ENCODE results near the gene OTX1.
A peak's percentile ranks its signal among the peaks of the same experiment; 100 is the strongest.

The OTX1 gene

GRCh38 chr2:63046961-63047320 lies 3.7 kb upstream of the OTX1 start:
- H3K4me3 ChIP-seq (ENCODE audit: low read depth, low read length) = peak overlapping the region; percentile 33

- H3K4me3 ChIP-seq (ENCODE audit: low read depth, low read length) = peak overlapping the region; percentile 33
Observed at GRCh38 chr2:63047321-63048279, 3.0 kb upstream of the OTX1 start.

- peak overlapping the region; percentile 18 for H3K4me3 ChIP-seq (ENCODE audit: low read depth, low read length)
Observed at GRCh38 chr2:63048367-63049171, 2.1 kb upstream of the OTX1 start.

GRCh38 chr2:63049211-63049969 lies 1.2 kb upstream of the OTX1 start:
- peak overlapping the region; percentile 43 for H3K4me3 ChIP-seq (ENCODE audit: low read depth, low read length)

DNA sequence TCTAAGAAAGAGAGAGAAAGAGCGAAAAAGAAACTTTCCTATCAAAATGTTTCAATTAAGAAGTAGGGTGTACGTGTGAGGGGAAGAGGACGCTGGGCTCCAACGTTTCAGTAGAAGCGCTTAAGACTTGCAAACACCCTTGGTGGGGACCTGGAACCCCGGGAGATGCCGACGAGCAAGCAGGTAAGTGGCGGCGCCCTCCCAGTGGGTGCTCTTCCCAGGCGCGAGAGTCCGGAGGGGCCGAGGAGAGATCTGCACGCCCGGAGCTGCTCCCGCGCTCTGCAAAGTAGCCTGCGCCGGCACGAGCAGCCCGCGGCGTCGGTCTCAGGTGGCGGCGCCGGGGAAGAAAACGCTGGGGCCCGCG lies 678 bp upstream of the OTX1 start:
- H3K4me3 ChIP-seq (ENCODE audit: low read depth, low read length) = peak overlapping the region; percentile 43

- peak overlapping the region; percentile 57 for H3K4me3 ChIP-seq (ENCODE audit: low read depth, low read length)
Observed at GRCh38 chr2:63051042-63051794, 588 bp downstream of the OTX1 start.

GRCh38 chr2:63051795-63052333 lies 1.2 kb downstream of the OTX1 start:
- H3K4me3 ChIP-seq (ENCODE audit: low read depth, low read length) = no peak overlapping the region

- H3K4me3 ChIP-seq (ENCODE audit: low read depth, low read length) = no peak overlapping the region
Observed at GRCh38 chr2:63052411-63053080, 1.9 kb downstream of the OTX1 start.

DNA sequence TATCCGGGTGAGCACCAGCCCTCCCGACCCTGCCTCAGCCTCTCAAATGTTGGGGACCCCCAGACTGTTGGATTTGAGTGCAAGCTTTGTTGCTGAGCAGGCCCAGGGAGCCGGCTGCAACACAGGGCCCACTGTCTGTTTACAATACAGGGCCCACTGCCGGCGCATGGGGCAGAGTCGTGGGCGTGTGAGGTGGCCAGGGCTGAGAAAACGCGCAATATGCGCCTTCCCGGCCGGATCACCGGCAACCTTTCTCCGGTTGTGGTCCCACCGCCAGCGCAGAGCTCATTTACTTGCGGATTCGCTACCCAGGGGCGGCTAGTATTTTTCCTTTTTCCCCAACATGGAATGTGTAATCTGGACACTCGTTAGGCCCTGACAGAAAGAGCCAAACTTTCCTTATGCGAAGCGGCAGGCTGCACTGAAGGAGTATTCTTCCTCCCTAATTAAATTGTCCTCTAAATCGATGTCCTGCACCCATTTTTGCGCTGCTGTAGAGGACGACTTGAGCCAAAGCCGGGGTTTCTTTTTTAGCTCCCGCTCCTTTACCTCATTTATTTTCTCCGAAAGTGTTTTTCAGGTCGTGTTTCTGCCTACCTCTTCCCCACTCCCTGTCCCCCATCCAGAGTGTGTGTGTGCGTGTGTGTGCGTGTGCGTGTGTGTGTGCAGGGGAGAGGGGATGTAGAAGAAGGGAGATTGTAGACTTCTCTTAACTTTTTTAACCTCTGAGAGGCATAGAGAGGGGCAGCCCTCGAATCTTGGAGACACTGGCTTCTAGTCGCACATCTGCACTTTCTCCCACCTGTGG lies 2.7 kb downstream of the OTX1 start:
- H3K4me3 ChIP-seq (ENCODE audit: low read depth, low read length) = no peak overlapping the region

DNA sequence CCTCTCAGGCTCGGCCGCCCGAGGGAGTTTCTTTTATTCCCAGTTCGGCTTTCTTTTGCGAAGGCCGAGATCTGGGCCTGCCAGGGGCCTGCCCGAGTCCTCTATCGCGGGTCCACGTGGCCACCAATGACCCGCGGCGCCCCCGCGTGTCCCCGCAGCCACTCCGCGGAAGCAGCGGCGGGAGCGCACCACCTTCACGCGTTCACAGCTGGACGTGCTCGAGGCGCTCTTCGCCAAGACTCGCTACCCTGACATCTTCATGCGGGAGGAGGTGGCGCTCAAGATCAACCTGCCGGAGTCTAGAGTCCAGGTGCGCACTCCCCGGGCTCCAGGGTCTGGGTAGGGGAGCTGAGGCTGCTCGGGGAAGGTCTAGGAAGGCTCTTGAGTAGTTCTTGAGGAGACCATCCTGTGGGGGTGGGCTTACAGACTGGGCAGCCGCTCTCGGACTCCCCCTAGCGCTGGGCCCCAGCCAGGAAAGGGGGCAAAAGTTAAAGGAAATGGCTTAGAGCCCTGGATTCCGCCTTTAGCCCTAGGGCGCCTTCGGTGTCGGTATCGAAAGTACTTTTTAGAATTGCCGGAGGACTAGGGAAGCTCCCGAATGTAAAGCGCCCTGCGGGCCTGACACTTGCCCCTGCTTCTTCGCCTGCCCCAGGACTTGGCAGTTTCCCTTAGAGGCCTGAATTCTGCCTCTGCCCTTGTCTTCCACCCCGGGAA lies 3.4 kb downstream of the OTX1 start:
- H3K4me3 ChIP-seq (ENCODE audit: low read depth, low read length) = no peak overlapping the region

GRCh38 chr2:63054841-63055225 lies 4.2 kb downstream of the OTX1 start:
- H3K4me3 ChIP-seq (ENCODE audit: low read depth, low read length) = no peak overlapping the region

DNA sequence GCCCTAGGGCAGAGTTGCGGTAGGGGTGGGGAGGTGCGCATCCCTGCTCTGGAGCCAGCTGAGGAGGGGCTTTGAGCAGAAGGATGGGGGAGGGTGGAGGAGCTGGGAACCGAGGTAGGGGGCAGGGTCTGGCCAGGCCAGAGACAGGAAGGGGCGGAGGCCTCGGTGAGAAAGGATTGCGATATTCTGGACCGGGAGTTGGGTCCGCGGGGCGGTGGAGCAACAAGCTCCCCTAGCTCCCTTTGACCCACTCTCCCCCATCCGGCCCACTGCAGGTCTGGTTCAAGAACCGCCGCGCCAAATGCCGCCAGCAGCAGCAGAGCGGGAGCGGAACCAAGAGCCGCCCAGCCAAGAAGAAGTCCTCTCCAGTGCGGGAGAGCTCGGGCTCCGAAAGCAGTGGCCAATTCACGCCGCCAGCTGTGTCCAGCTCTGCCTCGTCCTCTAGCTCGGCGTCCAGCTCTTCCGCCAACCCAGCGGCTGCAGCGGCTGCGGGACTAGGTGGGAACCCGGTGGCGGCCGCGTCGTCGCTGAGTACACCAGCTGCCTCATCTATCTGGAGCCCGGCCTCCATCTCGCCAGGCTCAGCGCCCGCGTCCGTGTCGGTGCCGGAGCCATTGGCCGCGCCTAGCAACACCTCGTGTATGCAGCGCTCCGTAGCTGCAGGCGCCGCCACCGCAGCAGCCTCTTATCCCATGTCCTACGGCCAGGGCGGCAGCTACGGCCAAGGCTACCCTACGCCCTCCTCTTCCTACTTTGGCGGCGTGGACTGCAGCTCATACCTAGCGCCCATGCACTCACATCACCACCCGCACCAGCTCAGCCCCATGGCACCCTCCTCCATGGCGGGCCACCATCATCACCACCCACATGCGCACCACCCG lies 4.8 kb downstream of the OTX1 start:
- peak overlapping the region; percentile 20 for H3K4me3 ChIP-seq (ENCODE audit: low read depth, low read length)

DNA sequence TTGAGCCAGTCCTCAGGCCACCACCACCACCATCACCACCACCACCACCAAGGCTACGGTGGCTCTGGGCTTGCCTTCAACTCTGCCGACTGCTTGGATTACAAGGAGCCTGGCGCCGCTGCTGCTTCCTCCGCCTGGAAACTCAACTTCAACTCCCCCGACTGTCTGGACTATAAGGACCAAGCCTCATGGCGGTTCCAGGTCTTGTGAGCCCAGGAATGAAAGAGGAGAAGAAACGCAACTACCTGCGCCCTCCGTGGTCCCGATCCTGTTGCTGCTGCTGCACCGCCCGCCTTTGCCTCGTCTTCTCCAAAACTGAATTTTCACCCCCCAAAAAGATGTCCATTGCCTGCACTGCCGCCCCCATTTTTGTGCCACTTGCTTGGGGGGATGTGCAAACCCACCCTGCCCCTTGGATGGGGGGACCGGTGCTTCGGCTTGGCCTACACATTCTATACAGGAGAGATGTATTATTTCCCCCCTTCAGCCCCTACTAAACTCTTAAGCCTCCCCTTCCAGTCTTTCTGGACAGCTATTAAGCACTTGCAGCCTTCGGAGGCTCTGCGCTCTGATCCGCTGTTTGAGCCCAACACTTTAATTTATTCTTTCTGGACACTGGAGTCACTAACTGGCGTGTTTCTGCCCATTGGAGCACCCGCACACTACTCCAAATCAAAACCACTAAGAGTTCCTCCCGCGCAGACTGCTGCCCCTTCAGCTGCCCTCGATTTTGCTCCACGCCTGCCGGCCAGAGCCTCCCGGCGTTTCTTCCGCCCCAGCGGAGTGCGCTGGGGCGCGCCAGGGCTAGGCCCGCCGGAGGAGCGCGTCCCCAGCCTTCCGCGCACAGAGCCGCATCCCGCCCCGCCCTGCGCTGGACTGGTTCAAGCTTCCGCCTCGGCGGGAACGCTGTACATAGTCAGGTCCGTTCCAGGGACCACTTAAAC lies 5.7 kb downstream of the OTX1 start:
- H3K4me3 ChIP-seq (ENCODE audit: low read depth, low read length) = no peak overlapping the region

DNA sequence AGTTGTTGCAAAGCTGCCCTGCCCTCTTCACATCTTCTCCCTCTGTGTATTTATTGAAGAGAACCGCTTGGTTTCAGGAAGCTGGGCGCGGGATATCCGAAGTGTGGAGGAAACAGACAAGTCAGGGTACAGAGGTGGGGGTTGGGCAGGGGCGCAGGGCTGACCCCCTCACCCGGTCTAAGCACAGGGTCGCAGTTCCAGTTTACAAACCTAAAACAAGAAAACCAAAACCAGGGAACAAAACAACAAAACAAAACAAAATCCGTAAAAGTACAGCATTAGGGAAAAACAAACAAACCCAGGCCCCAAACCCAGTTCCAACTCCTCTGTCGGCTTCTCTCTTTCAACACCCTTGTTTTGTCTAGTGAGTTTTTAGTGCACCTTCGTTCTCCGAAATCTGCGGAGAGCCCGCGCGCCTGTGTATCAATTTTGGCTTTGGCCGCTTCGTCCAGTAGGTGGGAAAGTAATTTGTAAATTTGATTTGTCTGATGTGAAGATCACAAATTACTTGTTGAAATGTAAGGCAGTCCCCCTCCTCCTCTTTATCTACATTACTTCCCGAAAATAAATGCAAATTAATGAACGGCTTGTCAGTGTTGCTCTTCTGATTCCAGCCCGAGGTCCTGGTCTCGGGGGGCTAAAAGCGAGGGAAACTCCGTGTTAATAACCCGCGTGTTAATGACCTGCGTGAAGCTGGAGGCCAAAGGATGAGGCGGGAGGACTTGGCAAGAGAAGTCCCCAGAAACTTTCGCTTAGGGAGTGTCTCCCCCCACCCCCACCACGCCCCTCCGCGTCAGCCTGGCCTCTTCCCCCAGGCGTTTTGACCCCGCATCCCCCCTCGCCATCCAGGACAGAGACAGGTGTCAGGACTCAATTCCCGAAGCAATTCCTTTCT lies 6.9 kb downstream of the OTX1 start:
- no peak overlapping the region for H3K4me3 ChIP-seq (ENCODE audit: low read depth, low read length)
